ENCODE measurements around the gene ACAT1.
"Not testable (repeated sequence)": the region's sequence is repeated elsewhere in the genome, so short reads cannot be mapped to it uniquely, and the experiment has no call there.

The ACAT1 gene

DNA sequence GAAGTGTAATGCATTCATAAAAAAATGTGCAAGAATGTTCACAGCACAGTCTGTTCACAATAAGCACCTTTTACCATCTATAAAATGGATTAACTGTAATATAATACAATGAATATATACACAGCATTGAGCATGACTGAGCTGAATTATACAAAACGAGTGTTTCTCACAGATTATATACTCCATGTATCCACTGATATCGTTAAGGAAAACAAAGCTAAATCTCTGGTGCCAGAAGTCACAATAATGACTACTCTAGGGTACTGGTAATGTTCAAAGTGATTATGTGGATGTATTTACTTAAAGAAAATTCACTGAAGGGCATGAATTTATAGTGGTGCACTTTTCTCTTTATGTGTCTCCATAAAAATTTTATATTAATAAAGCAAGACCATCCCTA is 33.2 kb downstream of the ACAT1 start:
- Histone ChIP-seq H3K36me3 (ENCODE audit: low read depth) (peaks cover 85% of the 10 kb centered on the region), H3K27me3 (ENCODE audit: insufficient read depth, poor library complexity, severe bottlenecking) (no peaks in the 10 kb centered on the region), H3K9me3 (ENCODE audit: severe bottlenecking) (no peaks in the 10 kb centered on the region), H3K4me3 (ENCODE audit: severe bottlenecking) (no peak overlapping the region), H3K4me1 (ENCODE audit: insufficient read depth, poor library complexity, severe bottlenecking) (no peaks in the 10 kb centered on the region), H3K27ac (ENCODE audit: poor library complexity, severe bottlenecking) (no peak overlapping the region)
- TF ChIP-seq, protein P1, sequence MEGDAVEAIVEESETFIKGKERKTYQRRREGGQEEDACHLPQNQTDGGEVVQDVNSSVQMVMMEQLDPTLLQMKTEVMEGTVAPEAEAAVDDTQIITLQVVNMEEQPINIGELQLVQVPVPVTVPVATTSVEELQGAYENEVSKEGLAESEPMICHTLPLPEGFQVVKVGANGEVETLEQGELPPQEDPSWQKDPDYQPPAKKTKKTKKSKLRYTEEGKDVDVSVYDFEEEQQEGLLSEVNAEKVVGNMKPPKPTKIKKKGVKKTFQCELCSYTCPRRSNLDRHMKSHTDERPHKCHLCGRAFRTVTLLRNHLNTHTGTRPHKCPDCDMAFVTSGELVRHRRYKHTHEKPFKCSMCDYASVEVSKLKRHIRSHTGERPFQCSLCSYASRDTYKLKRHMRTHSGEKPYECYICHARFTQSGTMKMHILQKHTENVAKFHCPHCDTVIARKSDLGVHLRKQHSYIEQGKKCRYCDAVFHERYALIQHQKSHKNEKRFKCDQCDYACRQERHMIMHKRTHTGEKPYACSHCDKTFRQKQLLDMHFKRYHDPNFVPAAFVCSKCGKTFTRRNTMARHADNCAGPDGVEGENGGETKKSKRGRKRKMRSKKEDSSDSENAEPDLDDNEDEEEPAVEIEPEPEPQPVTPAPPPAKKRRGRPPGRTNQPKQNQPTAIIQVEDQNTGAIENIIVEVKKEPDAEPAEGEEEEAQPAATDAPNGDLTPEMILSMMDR (IDR thresholded peaks at IDR 0.05; ENCODE audit: poor library complexity, severe bottlenecking): no peak
- ATAC-seq (ENCODE audit: low read depth) (no peak), DNase-seq (ENCODE audit: low spot score) (no peak)

- peaks cover 79% of the 10 kb centered on the region for H3K36me3 ChIP-seq (ENCODE audit: low read depth)
- no peak for ATAC-seq (ENCODE audit: low read depth)
- no peak for DNase-seq (ENCODE audit: low spot score)
- no peaks in the 10 kb centered on the region for H3K4me1 ChIP-seq (ENCODE audit: insufficient read depth, poor library complexity, severe bottlenecking)
- TF ChIP-seq, protein P1 (IDR thresholded peaks at IDR 0.05; ENCODE audit: poor library complexity, severe bottlenecking): no peak
- H3K27me3 ChIP-seq (ENCODE audit: insufficient read depth, poor library complexity, severe bottlenecking): no peaks in the 10 kb centered on the region
- H3K27ac ChIP-seq (ENCODE audit: poor library complexity, severe bottlenecking): no peak overlapping the region
- no peaks in the 10 kb centered on the region for H3K9me3 ChIP-seq (ENCODE audit: severe bottlenecking)
- no peak overlapping the region for H3K4me3 ChIP-seq (ENCODE audit: severe bottlenecking)
These were observed 39.7 kb downstream of the ACAT1 start for GRCh38 chr11:108160970-108161566.

GRCh38 chr11:108162878-108163277 is 41.5 kb downstream of the ACAT1 start:
- not testable (repeated sequence) for H3K27ac ChIP-seq (ENCODE audit: poor library complexity, severe bottlenecking); H3K4me1 ChIP-seq (ENCODE audit: insufficient read depth, poor library complexity, severe bottlenecking); H3K4me3 ChIP-seq (ENCODE audit: severe bottlenecking); DNase-seq (ENCODE audit: low spot score); H3K27me3 ChIP-seq (ENCODE audit: insufficient read depth, poor library complexity, severe bottlenecking); ATAC-seq (ENCODE audit: low read depth); H3K9me3 ChIP-seq (ENCODE audit: severe bottlenecking)
- H3K36me3 ChIP-seq (ENCODE audit: low read depth): peaks cover 88% of the 10 kb centered on the region

DNA sequence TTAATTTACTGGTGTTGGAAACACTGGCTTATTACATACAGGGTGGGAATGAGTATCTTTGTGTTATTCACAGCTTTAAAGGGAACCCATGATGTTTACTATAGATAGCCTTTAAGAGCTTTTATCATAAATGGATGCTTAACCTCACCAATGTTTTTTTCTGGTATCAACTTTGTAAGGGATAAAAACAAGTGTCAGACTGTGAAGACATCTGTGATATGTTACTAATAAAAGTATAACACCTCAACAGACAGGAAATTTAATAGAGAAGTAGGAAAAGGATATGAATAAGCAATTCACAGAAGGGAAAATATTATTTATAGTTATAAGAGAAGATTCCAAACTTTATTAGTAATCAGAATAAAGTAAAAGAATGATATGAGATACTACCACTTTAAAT is 46.3 kb downstream of the ACAT1 start:
- H3K27ac ChIP-seq (ENCODE audit: poor library complexity, severe bottlenecking): no peak overlapping the region
- no peaks in the 10 kb centered on the region for H3K9me3 ChIP-seq (ENCODE audit: severe bottlenecking)
- no peaks in the 10 kb centered on the region for H3K27me3 ChIP-seq (ENCODE audit: insufficient read depth, poor library complexity, severe bottlenecking)
- H3K4me1 ChIP-seq (ENCODE audit: insufficient read depth, poor library complexity, severe bottlenecking): no peaks in the 10 kb centered on the region
- DNase-seq (ENCODE audit: low spot score): no peak
- peaks cover 83% of the 10 kb centered on the region for H3K36me3 ChIP-seq (ENCODE audit: low read depth)
- ATAC-seq (ENCODE audit: low read depth): no peak
- H3K4me3 ChIP-seq (ENCODE audit: severe bottlenecking): no peak overlapping the region
- TF ChIP-seq, protein P1 (IDR thresholded peaks at IDR 0.05; ENCODE audit: poor library complexity, severe bottlenecking): no peak

GRCh38 chr11:108170184-108170583 is 48.8 kb downstream of the ACAT1 start:
- H3K4me1 ChIP-seq (ENCODE audit: insufficient read depth, poor library complexity, severe bottlenecking): no peaks in the 10 kb centered on the region
- H3K9me3 ChIP-seq (ENCODE audit: severe bottlenecking): no peaks in the 10 kb centered on the region
- peaks cover 79% of the 10 kb centered on the region for H3K36me3 ChIP-seq (ENCODE audit: low read depth)
- TF ChIP-seq, protein P1 (IDR thresholded peaks at IDR 0.05; ENCODE audit: poor library complexity, severe bottlenecking): no peak
- ATAC-seq (ENCODE audit: low read depth): no peak
- no peak overlapping the region for H3K27ac ChIP-seq (ENCODE audit: poor library complexity, severe bottlenecking)
- no peak overlapping the region for H3K4me3 ChIP-seq (ENCODE audit: severe bottlenecking)
- no peak for DNase-seq (ENCODE audit: low spot score)
- no peaks in the 10 kb centered on the region for H3K27me3 ChIP-seq (ENCODE audit: insufficient read depth, poor library complexity, severe bottlenecking)
